Measurements from ENCODE around the gene MAVS. TPM values are rescaled to one million over a fixed set of nuclear protein-coding genes. Genes with fewer than 3 reads are reported as not detected.

The MAVS gene
- total RNA-seq, 2 experiments from 2014 or later, result 23.2 to 25.9 TPM

Small RNA genes within 50 kb of the gene (microRNA-seq; reads per million reads assigned to microRNA genes)
- gene MIR103A2 (ENCODE audit: borderline replicate concordance) (not detected), gene MIR103B2 (ENCODE audit: borderline replicate concordance) (not detected)

Other genes starting within 250 kb of the MAVS start
- gene GFRA4, start 183.4 kb upstream of the MAVS start, total RNA-seq, result not detected
- not detected for gene ADAM33, start 164.8 kb upstream of the MAVS start, total RNA-seq
- gene SIGLEC1, start 134.2 kb upstream of the MAVS start, total RNA-seq, result not detected
- not detected for gene HSPA12B, start 114.1 kb upstream of the MAVS start, total RNA-seq
- 10 to 100 TPM; 46.5 to 57.3 TPM for gene ADISSP, start 79.1 kb upstream of the MAVS start, total RNA-seq
- gene SPEF1, start 65.4 kb upstream of the MAVS start, total RNA-seq, result under 1 TPM in 1 of 2 experiments, not detected in 1; 0.14 TPM
- 10 to 100 TPM; 46.2 to 48.3 TPM for gene CENPB, start 60.1 kb upstream of the MAVS start, total RNA-seq
- gene CDC25B, start 50.5 kb upstream of the MAVS start, total RNA-seq, result 10 to 100 TPM; 79.8 to 96.2 TPM
- gene AP5S1, start 26.3 kb upstream of the MAVS start, total RNA-seq, result 10 to 100 TPM in 1 of 2 experiments, 1 to 10 TPM in 1; 9.1 to 11.3 TPM
- 10 to 100 TPM; 37.2 to 50.2 TPM for gene PANK2, start 42.6 kb downstream of the MAVS start, total RNA-seq
- 10 to 100 TPM; 11.6 to 14.8 TPM for gene RNF24, start 168.7 kb downstream of the MAVS start, total RNA-seq